HepG2 (cell line): Measurements from ENCODE around the gene ACER3. TPM values are rescaled to one million over a fixed set of nuclear protein-coding genes. Genes with fewer than 3 reads are reported as not detected.

Experiments
- CCDC6 ChIP-seq: sonication (generic); formaldehyde crosslinking; IDR thresholded peaks from 2 replicates; pipeline ENCODE4 v1.8.1; 2022; ENCODE audit warnings: mild to moderate bottlenecking, missing genetic modification reagents, moderate library complexity
- FOXA3 ChIP-seq: IDR thresholded peaks from 2 replicates; pipeline ENCODE4 v1.6.1; 2016; ENCODE audit warnings: missing genetic modification reagents, missing compliant biosample characterization
- FOXC1 ChIP-seq: sonication (generic); formaldehyde crosslinking; IDR thresholded peaks from 2 replicates; pipeline ENCODE4 v1.8.0; 2022; ENCODE audit warnings: mild to moderate bottlenecking, missing genetic modification reagents, borderline replicate concordance
- FOXO1 ChIP-seq: sonication (generic); formaldehyde crosslinking; IDR thresholded peaks from 2 replicates; pipeline ENCODE4 v1.4.0; 2020; ENCODE audit warnings: missing genetic modification reagents
- HNRNPL ChIP-seq: fragments of 200-400 bp; formaldehyde crosslinking; IDR thresholded peaks from 2 replicates; pipeline ENCODE4 v1.6.1; 2017; ENCODE audit warnings: mild to moderate bottlenecking, low read depth, low read length
- NONO ChIP-seq, 2 experiments: fragments of 450-650 bp in 1 of 2; sonication (generic) in 1 of 2; formaldehyde crosslinking in 1 of 2; IDR thresholded peaks in 1 of 2; conservative IDR thresholded peaks in 1 of 2; 2 replicates each; pipeline versions ENCODE4 v1.6.1 to v1.8.0; 2017 to 2022; ENCODE audit warnings: mild to moderate bottlenecking in 1 of 2, missing genetic modification reagents in 1 of 2, moderate library complexity in 1 of 2
- POLR2AphosphoS5 ChIP-seq: IDR thresholded peaks from 2 replicates; pipeline ENCODE4 v1.6.1; 2012; ENCODE audit warnings: low read depth, low read length
- RBFOX2 ChIP-seq: fragments of 200-400 bp; formaldehyde crosslinking; IDR thresholded peaks from 2 replicates; pipeline ENCODE4 v1.6.1; 2017; ENCODE audit warnings: low read depth, mild to moderate bottlenecking, low read length
- SKI ChIP-seq: fragments of 450-650 bp; IDR thresholded peaks from one replicate; pipeline ENCODE4 v1.6.1; 2018; ENCODE audit warnings: mild to moderate bottlenecking; ENCODE audit not compliant: partially characterized antibody
- SPEN ChIP-seq: sonication (generic); formaldehyde crosslinking; IDR thresholded peaks from 2 replicates; pipeline ENCODE4 v1.5.1; 2020; ENCODE audit warnings: low read depth, mild to moderate bottlenecking, missing genetic modification reagents
- ZBTB21 ChIP-seq: sonication (generic); formaldehyde crosslinking; IDR thresholded peaks from 2 replicates; pipeline ENCODE4 v1.4.0; 2020; ENCODE audit warnings: missing genetic modification reagents
- ZNF451 ChIP-seq: sonication (generic); formaldehyde crosslinking; IDR thresholded peaks from 2 replicates; pipeline ENCODE4 v1.5.0; 2020; ENCODE audit warnings: mild to moderate bottlenecking, missing genetic modification reagents
- ZNF484 ChIP-seq: sonication (generic); formaldehyde crosslinking; IDR thresholded peaks from 2 replicates; pipeline ENCODE4 v1.5.1; 2020; ENCODE audit warnings: mild to moderate bottlenecking, low read depth, missing genetic modification reagents, borderline replicate concordance
- ZNF501 ChIP-seq: sonication (generic); formaldehyde crosslinking; IDR thresholded peaks from 2 replicates; pipeline ENCODE4 v1.5.1; 2020; ENCODE audit warnings: mild to moderate bottlenecking, moderate library complexity, missing genetic modification reagents
- ZNF605 ChIP-seq: sonication (generic); formaldehyde crosslinking; IDR thresholded peaks from 2 replicates; pipeline ENCODE4 v1.8.0; 2022; ENCODE audit warnings: mild to moderate bottlenecking, missing genetic modification reagents
- ZNF790 ChIP-seq: sonication (generic); formaldehyde crosslinking; IDR thresholded peaks from 2 replicates; pipeline ENCODE4 v1.8.0; 2022; ENCODE audit warnings: missing genetic modification reagents, mild to moderate bottlenecking, borderline replicate concordance
- ZNF792 ChIP-seq: IDR thresholded peaks from 2 replicates; pipeline ENCODE4 v1.6.1; 2016
- ZNF883 ChIP-seq: sonication (generic); formaldehyde crosslinking; IDR thresholded peaks from 2 replicates; pipeline ENCODE4 v1.5.1; 2020; ENCODE audit warnings: mild to moderate bottlenecking, missing genetic modification reagents; ENCODE audit errors: not compliant biosample characterization
- polyA plus RNA-seq, 8 experiments: library from polyadenylated mRNA; depleted of rRNA in 3 of 8; stranded (reverse) in 7 of 8; unstranded in 1 of 8; fragments of >200 nt; fragmentation: Illumina TruSeq in 4 of 8; extraction: Trizol in 4 of 8; gene quantifications; 2 replicates each; pipeline versions ENCODE4 v1.2.1 to v1.2.3, GENCODE V29; 2011 to 2016; ENCODE audit warnings: low read depth in 4 of 8, missing spikeins in 1 of 8, mixed read lengths in 1 of 8; ENCODE audit not compliant: insufficient read depth in 1 of 8
- total RNA-seq, 5 experiments: library from RNA; depleted of rRNA; stranded (reverse); fragments of >200 nt; fragmentation: Illumina TruSeq; extraction: Trizol; gene quantifications; 2 replicates each; pipeline ENCODE4 v1.2.3, GENCODE V29; 2016; ENCODE audit warnings: low read depth in 1 of 5
- TF ChIP-seq, protein P1 (sequence below): sonication (generic); formaldehyde crosslinking; IDR thresholded peaks from 2 replicates; pipeline ENCODE4 v1.5.0; 2020; ENCODE audit warnings: mild to moderate bottlenecking, missing genetic modification reagents, moderate library complexity
- TF ChIP-seq, protein P2 (sequence below): sonication (generic); formaldehyde crosslinking; conservative IDR thresholded peaks from 2 replicates; pipeline ENCODE4 v1.4.0; 2020; ENCODE audit warnings: missing genetic modification reagents
- TF ChIP-seq, protein P3 (sequence below): sonication (generic); formaldehyde crosslinking; IDR thresholded peaks from 2 replicates; pipeline ENCODE4 v1.4.0; 2020; ENCODE audit warnings: missing genetic modification reagents
- TF ChIP-seq, protein P4 (sequence below): sonication (generic); formaldehyde crosslinking; IDR thresholded peaks from 2 replicates; pipeline ENCODE4; 2020; ENCODE audit warnings: missing genetic modification reagents, mild to moderate bottlenecking, borderline replicate concordance

Gene ACER3
- total and polyA plus RNA-seq, 2 of the 13 experiments (the other 11 are each of a cell fraction or from before 2014, with no cell fraction given), result 6.0 to 9.8 TPM

DNA sequence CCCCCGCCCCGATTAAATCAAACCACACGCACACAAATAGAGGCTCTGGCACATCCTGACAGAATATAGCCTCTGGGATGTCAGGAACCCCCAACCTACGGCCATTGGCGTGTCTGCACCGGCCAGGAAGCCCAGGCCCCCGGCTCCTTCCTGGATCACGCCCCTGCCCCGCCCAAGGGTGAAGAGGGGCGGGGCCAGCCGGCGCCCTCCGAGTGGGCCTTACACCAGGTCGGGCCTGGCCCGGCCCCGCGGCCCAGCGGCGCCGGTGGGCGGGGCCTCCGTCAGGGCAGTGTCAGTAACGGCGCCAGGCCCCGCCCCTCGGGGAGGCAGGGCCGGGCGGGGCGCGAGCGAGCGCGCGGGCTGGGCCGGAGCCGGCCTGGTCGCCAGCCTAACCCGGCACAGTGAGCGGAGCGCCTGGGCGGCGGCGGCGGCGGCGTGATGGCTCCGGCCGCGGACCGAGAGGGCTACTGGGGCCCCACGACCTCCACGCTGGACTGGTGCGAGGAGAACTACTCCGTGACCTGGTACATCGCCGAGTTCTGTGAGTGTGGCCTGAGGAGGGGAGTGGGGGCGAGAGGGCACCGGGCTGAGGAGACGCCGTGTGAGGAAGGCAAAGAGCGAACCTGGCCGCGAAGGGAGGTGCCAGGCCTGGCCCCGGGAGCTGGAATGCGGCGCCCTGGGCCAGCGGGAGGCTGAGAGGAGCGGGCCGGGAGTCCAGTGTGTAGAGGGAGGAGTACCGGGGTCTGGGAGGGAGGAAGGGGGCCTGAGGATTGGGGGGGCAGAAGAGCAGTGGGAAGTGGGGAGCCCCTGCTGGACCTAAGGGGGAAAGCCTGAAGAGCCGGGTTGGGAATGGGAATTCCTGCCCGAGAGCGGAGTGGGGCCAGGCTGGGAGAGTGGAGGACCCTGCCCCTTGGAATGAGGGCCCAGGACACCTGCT lies at the start of gene ACER3 (continued):
- TF ChIP-seq, protein P1, sequence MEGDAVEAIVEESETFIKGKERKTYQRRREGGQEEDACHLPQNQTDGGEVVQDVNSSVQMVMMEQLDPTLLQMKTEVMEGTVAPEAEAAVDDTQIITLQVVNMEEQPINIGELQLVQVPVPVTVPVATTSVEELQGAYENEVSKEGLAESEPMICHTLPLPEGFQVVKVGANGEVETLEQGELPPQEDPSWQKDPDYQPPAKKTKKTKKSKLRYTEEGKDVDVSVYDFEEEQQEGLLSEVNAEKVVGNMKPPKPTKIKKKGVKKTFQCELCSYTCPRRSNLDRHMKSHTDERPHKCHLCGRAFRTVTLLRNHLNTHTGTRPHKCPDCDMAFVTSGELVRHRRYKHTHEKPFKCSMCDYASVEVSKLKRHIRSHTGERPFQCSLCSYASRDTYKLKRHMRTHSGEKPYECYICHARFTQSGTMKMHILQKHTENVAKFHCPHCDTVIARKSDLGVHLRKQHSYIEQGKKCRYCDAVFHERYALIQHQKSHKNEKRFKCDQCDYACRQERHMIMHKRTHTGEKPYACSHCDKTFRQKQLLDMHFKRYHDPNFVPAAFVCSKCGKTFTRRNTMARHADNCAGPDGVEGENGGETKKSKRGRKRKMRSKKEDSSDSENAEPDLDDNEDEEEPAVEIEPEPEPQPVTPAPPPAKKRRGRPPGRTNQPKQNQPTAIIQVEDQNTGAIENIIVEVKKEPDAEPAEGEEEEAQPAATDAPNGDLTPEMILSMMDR, result peak; percentile 18; the same call in 1 of the 2 replicates
- TF ChIP-seq, protein P2, sequence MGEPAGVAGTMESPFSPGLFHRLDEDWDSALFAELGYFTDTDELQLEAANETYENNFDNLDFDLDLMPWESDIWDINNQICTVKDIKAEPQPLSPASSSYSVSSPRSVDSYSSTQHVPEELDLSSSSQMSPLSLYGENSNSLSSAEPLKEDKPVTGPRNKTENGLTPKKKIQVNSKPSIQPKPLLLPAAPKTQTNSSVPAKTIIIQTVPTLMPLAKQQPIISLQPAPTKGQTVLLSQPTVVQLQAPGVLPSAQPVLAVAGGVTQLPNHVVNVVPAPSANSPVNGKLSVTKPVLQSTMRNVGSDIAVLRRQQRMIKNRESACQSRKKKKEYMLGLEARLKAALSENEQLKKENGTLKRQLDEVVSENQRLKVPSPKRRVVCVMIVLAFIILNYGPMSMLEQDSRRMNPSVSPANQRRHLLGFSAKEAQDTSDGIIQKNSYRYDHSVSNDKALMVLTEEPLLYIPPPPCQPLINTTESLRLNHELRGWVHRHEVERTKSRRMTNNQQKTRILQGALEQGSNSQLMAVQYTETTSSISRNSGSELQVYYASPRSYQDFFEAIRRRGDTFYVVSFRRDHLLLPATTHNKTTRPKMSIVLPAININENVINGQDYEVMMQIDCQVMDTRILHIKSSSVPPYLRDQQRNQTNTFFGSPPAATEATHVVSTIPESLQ (CRISPR knock-in tag), result no peak
- TF ChIP-seq ZNF883 (CRISPR knock-in tag) (peak; percentile 32), SPEN (CRISPR knock-in tag) (peak; percentile 72), ZNF790 (CRISPR knock-in tag) (no peak), FOXC1 (CRISPR knock-in tag) (0 out of 2 replicates have a peak, but pooled peaks have one; percentile 86), ZNF501 (no peak), FOXO1 (0 out of 2 replicates have a peak, but pooled peaks have one; percentile 5), RBFOX2 (peak; percentile 81), ZNF484 (CRISPR knock-in tag) (no peak), ZBTB21 (no peak), CCDC6 (CRISPR knock-in tag) (peak; percentile 83), HNRNPL (peak; percentile 61; the same call in 1 of the 2 replicates), ZNF792 (CRISPR knock-in tag) (no peak), SKI (peak; percentile 43), FOXA3 (no peak), ZNF451 (CRISPR knock-in tag) (no peak), ZNF605 (CRISPR knock-in tag) (0 out of 2 replicates have a peak, but pooled peaks have one; percentile 23), POLR2AphosphoS5 (peak; percentile 49), NONO (IDR thresholded peaks at IDR 0.05) (no peak), NONO (CRISPR knock-in tag; conservative IDR thresholded peaks at IDR 0.05) (0 out of 2 replicates have a peak, but pooled peaks have one; percentile 4)
- TF ChIP-seq, protein P3, sequence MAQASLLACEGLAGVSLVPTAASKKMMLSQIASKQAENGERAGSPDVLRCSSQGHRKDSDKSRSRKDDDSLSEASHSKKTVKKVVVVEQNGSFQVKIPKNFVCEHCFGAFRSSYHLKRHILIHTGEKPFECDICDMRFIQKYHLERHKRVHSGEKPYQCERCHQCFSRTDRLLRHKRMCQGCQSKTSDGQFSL (CRISPR knock-in tag), result peak; percentile 46; the same call in 1 of the 2 replicates
- TF ChIP-seq, protein P4, sequence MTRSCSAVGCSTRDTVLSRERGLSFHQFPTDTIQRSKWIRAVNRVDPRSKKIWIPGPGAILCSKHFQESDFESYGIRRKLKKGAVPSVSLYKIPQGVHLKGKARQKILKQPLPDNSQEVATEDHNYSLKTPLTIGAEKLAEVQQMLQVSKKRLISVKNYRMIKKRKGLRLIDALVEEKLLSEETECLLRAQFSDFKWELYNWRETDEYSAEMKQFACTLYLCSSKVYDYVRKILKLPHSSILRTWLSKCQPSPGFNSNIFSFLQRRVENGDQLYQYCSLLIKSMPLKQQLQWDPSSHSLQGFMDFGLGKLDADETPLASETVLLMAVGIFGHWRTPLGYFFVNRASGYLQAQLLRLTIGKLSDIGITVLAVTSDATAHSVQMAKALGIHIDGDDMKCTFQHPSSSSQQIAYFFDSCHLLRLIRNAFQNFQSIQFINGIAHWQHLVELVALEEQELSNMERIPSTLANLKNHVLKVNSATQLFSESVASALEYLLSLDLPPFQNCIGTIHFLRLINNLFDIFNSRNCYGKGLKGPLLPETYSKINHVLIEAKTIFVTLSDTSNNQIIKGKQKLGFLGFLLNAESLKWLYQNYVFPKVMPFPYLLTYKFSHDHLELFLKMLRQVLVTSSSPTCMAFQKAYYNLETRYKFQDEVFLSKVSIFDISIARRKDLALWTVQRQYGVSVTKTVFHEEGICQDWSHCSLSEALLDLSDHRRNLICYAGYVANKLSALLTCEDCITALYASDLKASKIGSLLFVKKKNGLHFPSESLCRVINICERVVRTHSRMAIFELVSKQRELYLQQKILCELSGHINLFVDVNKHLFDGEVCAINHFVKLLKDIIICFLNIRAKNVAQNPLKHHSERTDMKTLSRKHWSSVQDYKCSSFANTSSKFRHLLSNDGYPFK (CRISPR knock-in tag), result peak; percentile 20; the same call in 1 of the 2 replicates
